HepG2 (cell line): ENCODE results near the gene CAPN2. TPM values are rescaled to one million over a fixed set of nuclear protein-coding genes. Genes with fewer than 3 reads are reported as not detected.

Experiments used
- ATAC-seq: fragments of 200-7000 bp; cut with Tn5 transposase; 3 replicates; pipeline ENCODE4 v1.9.1; 2020; ENCODE audit warnings: mild to moderate bottlenecking, moderate library complexity
- BruUV-seq: library from RNA; stranded (reverse); fragments of 400-500 nt; replicated peaks from 2 replicates; lab custom pipeline; 2021; lab: Mats Ljungman, UMichigan
- CTCF ChIA-PET: fragments of 300-600 bp; formaldehyde crosslinking; extraction: SDS; loops from one replicate; lab custom pipeline; 2021; ENCODE audit warnings: low total read pairs, inconsistent platforms, low intra/inter-chr PET ratio; lab: Yijun Ruan, JAX
- POLR2A ChIA-PET: fragments of 350-600 bp; sonication (Branson Sonifier 250); formaldehyde crosslinking; loops from one replicate; lab custom pipeline; 2020; ENCODE audit warnings: antibody characterized with exemption, inconsistent platforms; lab: Yijun Ruan, JAX
- DNase-seq: peaks from one replicate; pipeline ENCODE4 v3.0.0-alpha.2; 2015; ENCODE audit warnings: low spot score
- FAIRE-seq: peaks from 3 replicates; lab custom pipeline; 2011; peaks lifted over from hg19 to GRCh38; lab: Jason Lieb, UNC
- H2AFZ ChIP-seq: one replicate; pipeline ENCODE4 v1.6.1; 2011; ENCODE audit warnings: low read length, inconsistent platforms
- H3K27ac ChIP-seq: fragments of 300-600 bp; 3 replicates; pipeline ENCODE4 v1.8.0; 2011; ENCODE audit warnings: mixed run types, mild to moderate bottlenecking, mixed read lengths, low read length, inconsistent platforms; ENCODE audit not compliant: insufficient read depth; ENCODE audit errors: extremely low read length
- H3K27me3 ChIP-seq, 2 experiments: fragments of 200-600 bp in 1 of 2; 2 replicates in 1 of 2; 3 replicates in 1 of 2; pipeline versions ENCODE4 v1.6.0 to v1.8.0; 2011; ENCODE audit warnings: low read length in 2 of 2, mild to moderate bottlenecking in 2 of 2, moderate library complexity in 2 of 2, inconsistent platforms in 1 of 2; ENCODE audit not compliant: insufficient read depth in 2 of 2, control insufficient read depth in 1 of 2
- H3K36me3 ChIP-seq, 2 experiments: fragments of 200-600 bp in 1 of 2; replicated peaks in 1 of 2; 2 replicates in 1 of 2; 3 replicates in 1 of 2; pipeline versions ENCODE4 v1.5.1 to v1.8.0; 2011; ENCODE audit warnings: low read length in 2 of 2, inconsistent platforms in 1 of 2; ENCODE audit not compliant: insufficient read depth in 2 of 2, control insufficient read depth in 1 of 2
- H3K4me1 ChIP-seq: 2 replicates; pipeline ENCODE4 v1.5.1; 2012; ENCODE audit warnings: low read length, inconsistent platforms; ENCODE audit not compliant: insufficient read depth
- H3K4me2 ChIP-seq: 2 replicates; pipeline ENCODE4 v1.6.0; 2011; ENCODE audit warnings: low read depth, low read length, inconsistent platforms
- H3K4me3 ChIP-seq, 3 experiments: fragments of 200-600 bp in 1 of 3; sonication (generic), shearing (Covaris generic) in 1 of 3; replicated peaks in 1 of 3; 2 replicates each; pipeline ENCODE4 v1.5.1; 2011 to 2016; ENCODE audit warnings: low read length in 3 of 3, inconsistent platforms in 2 of 3, low read depth in 2 of 3, mild to moderate bottlenecking in 2 of 3, control low read depth in 1 of 3, mixed read lengths in 1 of 3; ENCODE audit not compliant: insufficient read depth in 1 of 3
- H3K79me2 ChIP-seq: one replicate; pipeline ENCODE4 v1.6.1; 2011; ENCODE audit warnings: low read length, inconsistent platforms; ENCODE audit not compliant: insufficient read depth
- H3K9ac ChIP-seq: 2 replicates; pipeline ENCODE4 v1.6.0; 2011; ENCODE audit warnings: mild to moderate bottlenecking, low read depth, low read length, inconsistent platforms; ENCODE audit not compliant: insufficient read depth
- H3K9me3 ChIP-seq: 2 replicates; pipeline ENCODE4 v1.5.1; 2012; ENCODE audit warnings: mild to moderate bottlenecking, low read length
- H4K20me1 ChIP-seq: 2 replicates; pipeline ENCODE4 v1.6.0; 2011; ENCODE audit warnings: inconsistent platforms, mild to moderate bottlenecking, low read length, moderate library complexity; ENCODE audit not compliant: insufficient read depth
- CEBPG ChIP-seq: IDR thresholded peaks from 2 replicates; pipeline ENCODE4 v1.6.1; 2016
- DR1 ChIP-seq: sonication (generic); formaldehyde crosslinking; IDR thresholded peaks from 2 replicates; pipeline ENCODE4 v1.8.0; 2021; ENCODE audit warnings: mild to moderate bottlenecking, missing genetic modification reagents, inconsistent platforms
- EP300 ChIP-seq, 3 experiments: sonication (generic) in 1 of 3; formaldehyde crosslinking in 1 of 3; IDR thresholded peaks; 2 replicates each; pipeline versions ENCODE4 v1.5.1 to v1.6.1; 2011 to 2020; ENCODE audit warnings: low read depth in 2 of 3, low read length in 2 of 3, borderline replicate concordance in 1 of 3, improper control_type of control experiment in 1 of 3, mild to moderate bottlenecking in 1 of 3, missing genetic modification reagents in 1 of 3, moderate library complexity in 1 of 3
- FOXJ3 ChIP-seq: sonication (generic); formaldehyde crosslinking; IDR thresholded peaks from 2 replicates; pipeline ENCODE4 v1.4.0; 2020; ENCODE audit warnings: missing genetic modification reagents, mild to moderate bottlenecking, borderline replicate concordance
- GZF1 ChIP-seq: sonication (generic); formaldehyde crosslinking; IDR thresholded peaks from 2 replicates; pipeline ENCODE4 v1.5.1; 2020; ENCODE audit warnings: mild to moderate bottlenecking, missing genetic modification reagents
- HES4 ChIP-seq: sonication (generic); formaldehyde crosslinking; IDR thresholded peaks from 2 replicates; pipeline ENCODE4 v1.9.0; 2021; ENCODE audit warnings: mild to moderate bottlenecking, missing genetic modification reagents, borderline replicate concordance
- HNF4A ChIP-seq: sonication (generic); formaldehyde crosslinking; IDR thresholded peaks from 2 replicates; pipeline ENCODE4 v1.4.0; 2020; ENCODE audit warnings: missing genetic modification reagents
- KMT2A ChIP-seq: sonication (generic); formaldehyde crosslinking; IDR thresholded peaks from 2 replicates; pipeline ENCODE4 v1.4.0; 2020; ENCODE audit warnings: missing genetic modification reagents
- NFE2L2 ChIP-seq: fragments of 150-350 bp; IDR thresholded peaks from 2 replicates; pipeline ENCODE4 v1.6.1; 2014; ENCODE audit warnings: low read length
- PHF8 ChIP-seq: sonication (generic); formaldehyde crosslinking; IDR thresholded peaks from 2 replicates; pipeline ENCODE4 v1.5.0; 2020; ENCODE audit warnings: missing genetic modification reagents
- TEAD3 ChIP-seq: optimal IDR thresholded peaks from 2 replicates; pipeline ENCODE3; 2016; ENCODE audit warnings: borderline replicate concordance
- ZNF121 ChIP-seq: sonication (generic); formaldehyde crosslinking; IDR thresholded peaks from 2 replicates; pipeline ENCODE4 v1.5.0; 2020; ENCODE audit warnings: mild to moderate bottlenecking, missing genetic modification reagents
- ZNF230 ChIP-seq: sonication (generic); formaldehyde crosslinking; IDR thresholded peaks from 2 replicates; pipeline ENCODE4 v1.4.0; 2020; ENCODE audit warnings: mild to moderate bottlenecking, missing genetic modification reagents
- ZNF350 ChIP-seq: sonication (generic); formaldehyde crosslinking; IDR thresholded peaks from 2 replicates; pipeline ENCODE4 v1.4.0; 2020; ENCODE audit warnings: mild to moderate bottlenecking, low read depth, missing genetic modification reagents, borderline replicate concordance
- ZNF530 ChIP-seq: sonication (generic); formaldehyde crosslinking; IDR thresholded peaks from 2 replicates; pipeline ENCODE4 v1.5.0; 2020; ENCODE audit warnings: low read depth, mild to moderate bottlenecking, missing genetic modification reagents
- ZNF577 ChIP-seq: sonication (generic); formaldehyde crosslinking; IDR thresholded peaks from 2 replicates; pipeline ENCODE4 v1.4.0; 2020; ENCODE audit warnings: mild to moderate bottlenecking, low read depth, missing genetic modification reagents, borderline replicate concordance
- ZNF615 ChIP-seq: sonication (generic); formaldehyde crosslinking; IDR thresholded peaks from 2 replicates; pipeline ENCODE4 v1.5.0; 2020; ENCODE audit warnings: mild to moderate bottlenecking, missing genetic modification reagents, borderline replicate concordance
- ZSCAN29 ChIP-seq: sonication (generic); formaldehyde crosslinking; conservative IDR thresholded peaks from 2 replicates; pipeline ENCODE4 v1.4.0; 2020; ENCODE audit warnings: mild to moderate bottlenecking, missing genetic modification reagents
- WGBS: methylation state at CpG from one replicate; pipeline ENCODE4 v1.1.6; 2017; ENCODE audit warnings: low lambda C conversion rate; 5-methylcytosine and 5-hydroxymethylcytosine counted together
- in situ Hi-C: cut with HindIII; loops from 2 replicates; pipeline ENCODE4 v1.10.0; 2017; ENCODE audit warnings: low pct_unique_long_range_greater_than_20kb; ENCODE audit not compliant: extremely low pct_ligation_motif_present
- intact Hi-C: fragments of 100-400 bp; cut with micrococcal nuclease; formaldehyde crosslinking; loops from one replicate; pipeline ENCODE4 v1.10.0; 2022; ENCODE audit not compliant: unreplicated experiment
- polyA plus RNA-seq, 8 experiments: library from polyadenylated mRNA; depleted of rRNA in 3 of 8; stranded (reverse) in 7 of 8; unstranded in 1 of 8; fragments of >200 nt; fragmentation: Illumina TruSeq in 4 of 8; extraction: Trizol in 4 of 8; gene quantifications; 2 replicates each; pipeline versions ENCODE4 v1.2.1 to v1.2.3, GENCODE V29; 2011 to 2016; ENCODE audit warnings: low read depth in 4 of 8, missing spikeins in 1 of 8, mixed read lengths in 1 of 8; ENCODE audit not compliant: insufficient read depth in 1 of 8
- total RNA-seq, 5 experiments: library from RNA; depleted of rRNA; stranded (reverse); fragments of >200 nt; fragmentation: Illumina TruSeq; extraction: Trizol; gene quantifications; 2 replicates each; pipeline ENCODE4 v1.2.3, GENCODE V29; 2016; ENCODE audit warnings: low read depth in 1 of 5
- TF ChIP-seq, protein P1 (sequence below): sonication (generic); formaldehyde crosslinking; IDR thresholded peaks from 2 replicates; pipeline ENCODE4; 2020; ENCODE audit warnings: missing genetic modification reagents, mild to moderate bottlenecking, borderline replicate concordance
- TF ChIP-seq, protein P2 (sequence below): sonication (generic); formaldehyde crosslinking; IDR thresholded peaks from 2 replicates; pipeline ENCODE4 v1.4.0; 2020; ENCODE audit warnings: mild to moderate bottlenecking, missing genetic modification reagents

CAPN2 gene
- total and polyA plus RNA-seq, 2 of the 13 experiments (the other 11 are each of a cell fraction or from before 2014, with no cell fraction given): 6.2 to 7.4 TPM

DNA sequence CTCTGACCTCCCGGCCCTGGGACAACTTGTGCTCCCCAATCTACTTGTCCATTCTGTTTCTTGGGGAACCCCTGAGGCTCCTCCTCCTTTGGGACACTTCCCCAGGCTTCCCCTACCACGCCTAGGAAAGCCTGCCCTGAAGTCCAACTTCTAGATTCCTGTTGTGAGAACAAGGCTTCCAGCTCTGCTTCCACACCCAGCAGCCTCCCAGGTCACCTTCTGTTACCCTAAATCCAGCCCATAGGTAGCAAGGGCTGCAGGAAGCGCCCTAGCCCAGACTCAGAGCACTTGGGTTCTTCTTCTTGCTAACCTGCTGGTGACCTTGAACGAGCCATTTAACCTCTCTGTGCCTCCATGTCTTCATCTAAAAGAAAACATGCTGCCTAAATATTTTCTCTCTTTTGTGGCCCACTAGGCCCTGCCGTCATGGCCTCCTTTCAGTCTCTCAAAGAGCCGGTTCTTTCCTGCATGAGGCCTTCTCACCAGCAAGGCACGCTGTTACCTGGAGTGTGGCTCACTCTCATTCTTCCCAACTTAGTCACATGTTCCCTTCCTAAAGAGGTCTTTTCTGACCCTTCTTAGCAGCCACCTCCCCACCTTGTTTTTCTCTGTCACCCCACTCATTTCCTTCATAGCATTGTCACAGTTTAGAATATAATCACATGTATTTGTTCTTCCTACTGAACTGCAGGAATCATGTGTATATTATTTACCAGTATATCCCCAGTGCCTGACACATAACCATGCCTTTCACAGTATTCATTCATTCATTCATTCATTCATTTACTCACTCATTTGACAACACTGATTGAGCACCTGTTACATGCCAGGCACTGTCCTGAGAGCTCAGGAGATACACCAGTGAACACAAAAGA is 1.4 kb downstream of the CAPN2 start:
- ChIA-PET CTCF (no interaction called here), POLR2A (no interaction called here)
- no TSS peak for BruUV-seq
- no peaks in the 10 kb centered on the region for H3K36me3 ChIP-seq
- intact Hi-C loops: loop anchor here (5.0 kb wide), 1 partner anchor 34 kb away; no protein-coding TSS in a partner anchor
- H3K4me3 ChIP-seq: peak overlapping the region in 2 of 3 experiments; percentile 68 to 81; a peak in 2 of 6 replicates
- in situ Hi-C loops: no loop called here
- no peaks in the 10 kb centered on the region for H3K9me3 ChIP-seq
- no peak for DNase-seq
- H3K27ac ChIP-seq: no peak overlapping the region
- no peak for ATAC-seq
- FAIRE-seq: no peak
- H2AFZ ChIP-seq: no peak overlapping the region
- TF ChIP-seq ZNF530 (CRISPR knock-in tag) (no peak), ZNF577 (CRISPR knock-in tag) (no peak), ZSCAN29 (CRISPR knock-in tag) (no peak), ZNF121 (no peak), GZF1 (CRISPR knock-in tag) (no peak), ZNF230 (CRISPR knock-in tag) (no peak), NFE2L2 (no peak), KMT2A (CRISPR knock-in tag) (no peak), ZNF350 (no peak), ZNF615 (CRISPR knock-in tag) (no peak), CEBPG (no peak), EP300 (IDR thresholded peaks at IDR 0.05; ENCODE audit: low read depth in 2 of 2, low read length in 2 of 2) (no peak), EP300 (CRISPR knock-in tag; IDR thresholded peaks at IDR 0.05; ENCODE audit: borderline replicate concordance) (no peak), HES4 (CRISPR knock-in tag) (no peak), FOXJ3 (no peak), HNF4A (CRISPR knock-in tag) (no peak), DR1 (CRISPR knock-in tag) (no peak), TEAD3 (CRISPR knock-in tag) (no peak), PHF8 (CRISPR knock-in tag) (no peak)
- TF ChIP-seq, protein P1, sequence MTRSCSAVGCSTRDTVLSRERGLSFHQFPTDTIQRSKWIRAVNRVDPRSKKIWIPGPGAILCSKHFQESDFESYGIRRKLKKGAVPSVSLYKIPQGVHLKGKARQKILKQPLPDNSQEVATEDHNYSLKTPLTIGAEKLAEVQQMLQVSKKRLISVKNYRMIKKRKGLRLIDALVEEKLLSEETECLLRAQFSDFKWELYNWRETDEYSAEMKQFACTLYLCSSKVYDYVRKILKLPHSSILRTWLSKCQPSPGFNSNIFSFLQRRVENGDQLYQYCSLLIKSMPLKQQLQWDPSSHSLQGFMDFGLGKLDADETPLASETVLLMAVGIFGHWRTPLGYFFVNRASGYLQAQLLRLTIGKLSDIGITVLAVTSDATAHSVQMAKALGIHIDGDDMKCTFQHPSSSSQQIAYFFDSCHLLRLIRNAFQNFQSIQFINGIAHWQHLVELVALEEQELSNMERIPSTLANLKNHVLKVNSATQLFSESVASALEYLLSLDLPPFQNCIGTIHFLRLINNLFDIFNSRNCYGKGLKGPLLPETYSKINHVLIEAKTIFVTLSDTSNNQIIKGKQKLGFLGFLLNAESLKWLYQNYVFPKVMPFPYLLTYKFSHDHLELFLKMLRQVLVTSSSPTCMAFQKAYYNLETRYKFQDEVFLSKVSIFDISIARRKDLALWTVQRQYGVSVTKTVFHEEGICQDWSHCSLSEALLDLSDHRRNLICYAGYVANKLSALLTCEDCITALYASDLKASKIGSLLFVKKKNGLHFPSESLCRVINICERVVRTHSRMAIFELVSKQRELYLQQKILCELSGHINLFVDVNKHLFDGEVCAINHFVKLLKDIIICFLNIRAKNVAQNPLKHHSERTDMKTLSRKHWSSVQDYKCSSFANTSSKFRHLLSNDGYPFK (CRISPR knock-in tag): no peak
- TF ChIP-seq, protein P2, sequence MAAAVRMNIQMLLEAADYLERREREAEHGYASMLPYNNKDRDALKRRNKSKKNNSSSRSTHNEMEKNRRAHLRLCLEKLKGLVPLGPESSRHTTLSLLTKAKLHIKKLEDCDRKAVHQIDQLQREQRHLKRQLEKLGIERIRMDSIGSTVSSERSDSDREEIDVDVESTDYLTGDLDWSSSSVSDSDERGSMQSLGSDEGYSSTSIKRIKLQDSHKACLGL (CRISPR knock-in tag): no peak
- peak overlapping the region; percentile 84; the same call in 1 of the 2 replicates for H3K4me2 ChIP-seq
- peaks cover 5 to 60% of the 10 kb centered on the region in 2 experiments; a peak in 4 of 5 replicates for H3K27me3 ChIP-seq
- H3K4me1 ChIP-seq: peaks cover 55% of the 10 kb centered on the region
- H3K9ac ChIP-seq: no peak overlapping the region; the same call in 1 of the 2 replicates
- WGBS: 41% methylated on average over 7 of the region's 7 CpGs
- 0 out of 2 replicates have a peak, but pooled peaks cover 2% of the 10 kb centered on the region for H4K20me1 ChIP-seq
- H3K79me2 ChIP-seq: no peaks in the 10 kb centered on the region
